ENCODE measurements around the gene KEAP1. TPM values are rescaled to one million over a fixed set of nuclear protein-coding genes. Genes with fewer than 3 reads are reported as not detected.

KEAP1 gene
- total RNA-seq, 1 donor: 77.1 TPM

DNA sequence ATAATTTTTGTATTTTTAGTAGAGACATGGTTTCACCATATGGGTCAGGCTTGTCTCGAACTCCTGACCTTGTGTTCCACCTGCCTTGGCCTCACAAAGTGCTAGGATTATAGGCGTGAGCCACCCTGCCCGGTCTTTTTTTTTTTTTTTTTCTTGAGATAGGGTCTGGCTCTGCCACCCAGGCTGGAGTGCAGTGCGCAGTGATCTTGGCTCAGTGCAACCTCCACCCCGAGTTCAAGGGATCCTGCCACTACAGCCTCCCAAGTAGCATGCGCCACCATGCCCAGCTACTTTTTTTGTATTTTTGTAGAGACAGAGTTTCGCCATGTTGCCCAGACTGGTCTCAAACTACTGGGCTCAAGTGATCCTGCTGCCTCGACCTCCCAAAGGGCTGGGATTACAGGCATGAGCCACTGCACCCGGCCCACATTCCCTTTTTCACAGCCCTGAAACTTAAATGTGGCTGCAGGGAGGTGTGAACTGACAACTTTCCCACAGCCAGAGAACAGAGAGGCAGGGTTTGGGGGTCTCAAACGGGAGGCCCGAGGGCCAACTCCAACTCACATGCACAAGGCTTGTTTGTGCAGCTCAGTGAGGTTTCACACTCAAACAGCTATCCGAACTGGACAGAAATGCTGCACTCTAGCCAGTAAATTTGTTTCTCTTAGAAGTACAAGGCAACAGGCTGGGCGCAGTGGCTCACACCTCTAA, 18.5 kb upstream of the KEAP1 start:
- Histone ChIP-seq H3K27ac (ENCODE audit: low read depth, low read length) (no peak overlapping the region), H3K79me2 (ENCODE audit: insufficient read depth, low read length) (no peaks in the 10 kb centered on the region), H3K36me3 (ENCODE audit: insufficient read depth, low read length) (no peaks in the 10 kb centered on the region), H3K4me3 (ENCODE audit: insufficient read depth, low read length) (no peak overlapping the region), H2AFZ (ENCODE audit: low read length) (no peak overlapping the region), H3K27me3 (ENCODE audit: insufficient read depth, low read length) (peaks cover 17% of the 10 kb centered on the region), H3K4me1 (ENCODE audit: insufficient read depth, low read length) (peaks cover 17% of the 10 kb centered on the region), H3K4me2 (ENCODE audit: insufficient read depth, low read length) (no peak overlapping the region), H4K20me1 (ENCODE audit: insufficient read depth, low read length) (no peaks in the 10 kb centered on the region), H3K9me3 (ENCODE audit: low read depth, low read length) (no peaks in the 10 kb centered on the region)
- peak; percentile 6 for DNase-seq (ENCODE audit: insufficient read length, low spot score, missing footprints)
- TF ChIP-seq CTCF (IDR thresholded peaks at IDR 0.05; ENCODE audit: extremely low read depth, low read depth, low read length): no peak

DNA sequence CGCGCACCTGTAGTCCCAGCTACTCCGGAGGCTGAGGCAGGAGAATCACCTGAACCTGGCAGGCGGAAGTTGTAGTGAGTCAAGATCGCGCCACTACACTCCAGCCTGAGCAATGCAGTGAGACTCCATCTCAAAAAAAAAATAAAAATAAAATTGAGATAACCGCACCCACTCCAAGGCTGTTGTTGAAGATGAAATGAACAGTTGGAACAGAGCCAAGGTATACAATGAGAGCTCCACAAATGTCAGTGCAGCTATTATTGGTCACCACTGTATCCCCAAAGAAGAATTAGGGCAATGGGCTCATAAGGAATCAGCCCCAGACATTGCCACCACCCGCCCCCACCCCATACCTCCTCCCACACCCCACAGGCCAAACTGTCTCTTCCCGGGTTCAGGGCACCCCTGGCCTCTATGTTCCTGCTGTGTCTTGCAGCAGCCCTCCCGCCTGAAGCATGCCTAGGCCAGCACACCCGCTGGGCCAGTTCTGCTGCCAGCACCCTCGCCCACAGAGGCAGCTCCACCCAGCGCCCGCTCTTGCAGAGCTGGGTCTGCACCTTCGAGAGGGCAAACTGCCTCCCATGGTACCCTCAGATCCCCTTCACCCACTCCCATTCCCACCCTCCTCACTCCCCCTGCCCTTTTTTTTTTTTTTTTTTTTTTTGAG, 17.6 kb upstream of the KEAP1 start:
- H3K4me1 ChIP-seq (ENCODE audit: insufficient read depth, low read length): peaks cover 18% of the 10 kb centered on the region
- H4K20me1 ChIP-seq (ENCODE audit: insufficient read depth, low read length): no peaks in the 10 kb centered on the region

GRCh38 chr19:10519421-10519820, 16.3 kb upstream of the KEAP1 start:
- Histone ChIP-seq H2AFZ (ENCODE audit: low read length) (no peak overlapping the region), H3K79me2 (ENCODE audit: insufficient read depth, low read length) (no peaks in the 10 kb centered on the region), H3K27ac (ENCODE audit: low read depth, low read length) (no peak overlapping the region), H3K4me1 (ENCODE audit: insufficient read depth, low read length) (peaks cover 18% of the 10 kb centered on the region), H3K9me3 (ENCODE audit: low read depth, low read length) (no peaks in the 10 kb centered on the region), H3K36me3 (ENCODE audit: insufficient read depth, low read length) (no peaks in the 10 kb centered on the region), H3K27me3 (ENCODE audit: insufficient read depth, low read length) (peaks cover 24% of the 10 kb centered on the region), H3K4me3 (ENCODE audit: insufficient read depth, low read length) (no peak overlapping the region), H4K20me1 (ENCODE audit: insufficient read depth, low read length) (no peaks in the 10 kb centered on the region), H3K4me2 (ENCODE audit: insufficient read depth, low read length) (no peak overlapping the region)
- no peak for DNase-seq (ENCODE audit: insufficient read length, low spot score, missing footprints)
- TF ChIP-seq CTCF (IDR thresholded peaks at IDR 0.05; ENCODE audit: extremely low read depth, low read depth, low read length): no peak

More for the DNA sequence above, 17.6 kb upstream of the KEAP1 start:
- no peak for TF ChIP-seq CTCF (IDR thresholded peaks at IDR 0.05; ENCODE audit: extremely low read depth, low read depth, low read length)
- DNase-seq (ENCODE audit: insufficient read length, low spot score, missing footprints): peak; percentile 81
- Histone ChIP-seq H3K79me2 (ENCODE audit: insufficient read depth, low read length) (no peaks in the 10 kb centered on the region), H3K4me3 (ENCODE audit: insufficient read depth, low read length) (no peak overlapping the region), H3K27me3 (ENCODE audit: insufficient read depth, low read length) (peaks cover 17% of the 10 kb centered on the region), H3K4me2 (ENCODE audit: insufficient read depth, low read length) (no peak overlapping the region), H3K36me3 (ENCODE audit: insufficient read depth, low read length) (no peaks in the 10 kb centered on the region), H3K9me3 (ENCODE audit: low read depth, low read length) (no peaks in the 10 kb centered on the region), H3K27ac (ENCODE audit: low read depth, low read length) (no peak overlapping the region), H2AFZ (ENCODE audit: low read length) (no peak overlapping the region)

Data from osteoblast (primary cell).